WTC11 (cell line): ENCODE measurements around the gene OXGR1. TPM values are rescaled to one million over a fixed set of nuclear protein-coding genes. Genes with fewer than 3 reads are reported as not detected.

Source experiments
- ATAC-seq: fragments of 200-7000 bp; cut with Tn5 transposase; 2 replicates; pipeline ENCODE4 v1.10.0; 2021; ENCODE audit warnings: mild to moderate bottlenecking, moderate library complexity
- CTCF ChIA-PET: fragments of 300-600 bp; sonication (Branson Sonifier 250); formaldehyde crosslinking; loops from one replicate; lab custom pipeline; 2021; ENCODE audit warnings: antibody characterized with exemption; lab: Charles Lee
- POLR2A ChIA-PET: fragments of 350-600 bp; sonication (Branson Sonifier 250); formaldehyde crosslinking; loops from one replicate; lab custom pipeline; 2021; ENCODE audit warnings: antibody characterized with exemption; lab: Charles Lee
- DNase-seq: peaks from one replicate; pipeline ENCODE4 v3.0.0; 2021; ENCODE audit warnings: low spot score
- H3K27ac Mint-ChIP-seq: 2 replicates; pipeline ENCODE4 v1.8.0; 2021; ENCODE audit warnings: mixed read lengths
- H3K27me3 Mint-ChIP-seq: 2 replicates; pipeline ENCODE4 v1.8.0; 2021; ENCODE audit warnings: low read depth, mild to moderate bottlenecking, moderate library complexity, mixed read lengths
- H3K36me3 Mint-ChIP-seq: 2 replicates; pipeline ENCODE4 v1.8.0; 2021; ENCODE audit warnings: mixed read lengths
- H3K4me1 Mint-ChIP-seq: 2 replicates; pipeline ENCODE4 v1.8.0; 2022; ENCODE audit warnings: mixed read lengths
- H3K4me3 Mint-ChIP-seq: 2 replicates; pipeline ENCODE4 v1.8.0; 2021; ENCODE audit warnings: mild to moderate bottlenecking, moderate library complexity, mixed read lengths
- H3K9me3 Mint-ChIP-seq: 2 replicates; pipeline ENCODE4 v1.8.0; 2021; ENCODE audit warnings: mixed read lengths
- ATF6 ChIP-seq: sonication (generic); formaldehyde crosslinking; IDR thresholded peaks from 2 replicates; pipeline ENCODE4 v1.8.1; 2023; ENCODE audit warnings: mild to moderate bottlenecking, missing genetic modification reagents
- CREB1 ChIP-seq: sonication (generic); formaldehyde crosslinking; IDR thresholded peaks from 2 replicates; pipeline ENCODE4 v1.8.0; 2023; ENCODE audit warnings: mild to moderate bottlenecking, missing genetic modification reagents
- CREM ChIP-seq: sonication (generic); formaldehyde crosslinking; IDR thresholded peaks from 2 replicates; pipeline ENCODE4 v1.8.1; 2022; ENCODE audit warnings: mild to moderate bottlenecking, missing genetic modification reagents, moderate library complexity
- CTCF ChIP-seq: fragments of 200-600 bp; IDR thresholded peaks from 2 replicates; pipeline ENCODE4 v1.8.0; 2022; ENCODE audit warnings: antibody characterized with exemption
- E2F1 ChIP-seq: sonication (generic); formaldehyde crosslinking; IDR thresholded peaks from 2 replicates; pipeline ENCODE4 v1.8.0; 2022; ENCODE audit warnings: mild to moderate bottlenecking, missing genetic modification reagents
- ESRRA ChIP-seq: sonication (generic); formaldehyde crosslinking; IDR thresholded peaks from 2 replicates; pipeline ENCODE4 v1.8.1; 2022; ENCODE audit warnings: mild to moderate bottlenecking, missing genetic modification reagents, borderline replicate concordance
- FOXP1 ChIP-seq: sonication (generic); formaldehyde crosslinking; IDR thresholded peaks from 2 replicates; pipeline ENCODE4 v1.8.0; 2022; ENCODE audit warnings: missing genetic modification reagents, mild to moderate bottlenecking, moderate library complexity, borderline replicate concordance
- JUN ChIP-seq: sonication (generic); formaldehyde crosslinking; IDR thresholded peaks from 2 replicates; pipeline ENCODE4 v1.8.0; 2023; ENCODE audit warnings: mild to moderate bottlenecking, missing genetic modification reagents
- MXD4 ChIP-seq: fragments of 250-450 bp; sonication (Bioruptor Pico); IDR thresholded peaks from 2 replicates; pipeline ENCODE4 v1.8.0; 2021; ENCODE audit warnings: mild to moderate bottlenecking, moderate library complexity, borderline replicate concordance
- NFATC4 ChIP-seq: fragments of 250-450 bp; sonication (Bioruptor Pico); IDR thresholded peaks from 2 replicates; pipeline ENCODE4 v1.9.0; 2021; ENCODE audit warnings: mild to moderate bottlenecking
- PRRX2 ChIP-seq: fragments of 250-450 bp; sonication (Bioruptor Pico); IDR thresholded peaks from 2 replicates; pipeline ENCODE4 v1.8.0; 2021; ENCODE audit warnings: mild to moderate bottlenecking
- SMAD4 ChIP-seq: sonication (generic); formaldehyde crosslinking; IDR thresholded peaks from 2 replicates; pipeline ENCODE4 v1.8.0; 2022; ENCODE audit warnings: mild to moderate bottlenecking, missing genetic modification reagents
- TEAD1 ChIP-seq: sonication (generic); formaldehyde crosslinking; IDR thresholded peaks from 2 replicates; pipeline ENCODE4 v1.8.0; 2022; ENCODE audit warnings: mild to moderate bottlenecking, missing genetic modification reagents
- ZNF121 ChIP-seq: sonication (generic); formaldehyde crosslinking; IDR thresholded peaks from 2 replicates; pipeline ENCODE4 v1.8.0; 2023; ENCODE audit warnings: missing genetic modification reagents
- ZNF232 ChIP-seq: sonication (generic); formaldehyde crosslinking; IDR thresholded peaks from 2 replicates; pipeline ENCODE4 v1.8.0; 2022; ENCODE audit warnings: mild to moderate bottlenecking, missing genetic modification reagents
- ZNF396 ChIP-seq: fragments of 250-450 bp; sonication (Bioruptor Pico); IDR thresholded peaks from 2 replicates; pipeline ENCODE4 v1.8.0; 2021; ENCODE audit warnings: mild to moderate bottlenecking, moderate library complexity, borderline replicate concordance
- ZNF423 ChIP-seq: fragments of 250-450 bp; sonication (Bioruptor Pico); IDR thresholded peaks from 2 replicates; pipeline ENCODE4 v2.1.2; 2022; ENCODE audit warnings: mild to moderate bottlenecking, moderate library complexity
- ZNF512 ChIP-seq: sonication (generic); formaldehyde crosslinking; IDR thresholded peaks from 2 replicates; pipeline ENCODE4 v1.8.1; 2022; ENCODE audit warnings: missing genetic modification reagents, borderline replicate concordance
- total RNA-seq: library from RNA; stranded (reverse); gene quantifications from 3 replicates; pipeline ENCODE4 v1.2.3, GENCODE V29; 2021
- TF ChIP-seq, protein P1 (sequence below): sonication (generic); formaldehyde crosslinking; IDR thresholded peaks from 2 replicates; pipeline ENCODE4 v1.8.1; 2023; ENCODE audit warnings: mild to moderate bottlenecking, missing genetic modification reagents, borderline replicate concordance

The OXGR1 gene
- total RNA-seq, 1 experiment from 2014 or later = 0.39 TPM

- CTCF ChIA-PET = no interaction called here
- H3K27me3 Mint-ChIP-seq = peaks cover 100% of the 10 kb centered on the region
These were observed 2.6 kb upstream of the OXGR1 start for GRCh38 chr13:96996886-96997285.

More at GRCh38 chr13:96996886-96997285, 2.6 kb upstream of the OXGR1 start:
- TF ChIP-seq TEAD1 (no peak), MXD4 (CRISPR knock-in tag) (no peak), ZNF396 (CRISPR knock-in tag) (no peak), ATF6 (CRISPR knock-in tag) (no peak), ZNF423 (CRISPR knock-in tag) (no peak), JUN (CRISPR knock-in tag) (no peak), CREM (CRISPR knock-in tag) (no peak), ZNF121 (CRISPR knock-in tag) (no peak), ZNF512 (CRISPR knock-in tag) (no peak), PRRX2 (CRISPR knock-in tag) (no peak), FOXP1 (no peak), E2F1 (no peak), ESRRA (CRISPR knock-in tag) (no peak), SMAD4 (CRISPR knock-in tag) (no peak), NFATC4 (no peak), CTCF (no peak), ZNF232 (CRISPR knock-in tag) (no peak), CREB1 (CRISPR knock-in tag) (no peak)
- TF ChIP-seq, protein P1, sequence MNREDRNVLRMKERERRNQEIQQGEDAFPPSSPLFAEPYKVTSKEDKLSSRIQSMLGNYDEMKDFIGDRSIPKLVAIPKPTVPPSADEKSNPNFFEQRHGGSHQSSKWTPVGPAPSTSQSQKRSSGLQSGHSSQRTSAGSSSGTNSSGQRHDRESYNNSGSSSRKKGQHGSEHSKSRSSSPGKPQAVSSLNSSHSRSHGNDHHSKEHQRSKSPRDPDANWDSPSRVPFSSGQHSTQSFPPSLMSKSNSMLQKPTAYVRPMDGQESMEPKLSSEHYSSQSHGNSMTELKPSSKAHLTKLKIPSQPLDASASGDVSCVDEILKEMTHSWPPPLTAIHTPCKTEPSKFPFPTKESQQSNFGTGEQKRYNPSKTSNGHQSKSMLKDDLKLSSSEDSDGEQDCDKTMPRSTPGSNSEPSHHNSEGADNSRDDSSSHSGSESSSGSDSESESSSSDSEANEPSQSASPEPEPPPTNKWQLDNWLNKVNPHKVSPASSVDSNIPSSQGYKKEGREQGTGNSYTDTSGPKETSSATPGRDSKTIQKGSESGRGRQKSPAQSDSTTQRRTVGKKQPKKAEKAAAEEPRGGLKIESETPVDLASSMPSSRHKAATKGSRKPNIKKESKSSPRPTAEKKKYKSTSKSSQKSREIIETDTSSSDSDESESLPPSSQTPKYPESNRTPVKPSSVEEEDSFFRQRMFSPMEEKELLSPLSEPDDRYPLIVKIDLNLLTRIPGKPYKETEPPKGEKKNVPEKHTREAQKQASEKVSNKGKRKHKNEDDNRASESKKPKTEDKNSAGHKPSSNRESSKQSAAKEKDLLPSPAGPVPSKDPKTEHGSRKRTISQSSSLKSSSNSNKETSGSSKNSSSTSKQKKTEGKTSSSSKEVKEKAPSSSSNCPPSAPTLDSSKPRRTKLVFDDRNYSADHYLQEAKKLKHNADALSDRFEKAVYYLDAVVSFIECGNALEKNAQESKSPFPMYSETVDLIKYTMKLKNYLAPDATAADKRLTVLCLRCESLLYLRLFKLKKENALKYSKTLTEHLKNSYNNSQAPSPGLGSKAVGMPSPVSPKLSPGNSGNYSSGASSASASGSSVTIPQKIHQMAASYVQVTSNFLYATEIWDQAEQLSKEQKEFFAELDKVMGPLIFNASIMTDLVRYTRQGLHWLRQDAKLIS (CRISPR knock-in tag) = no peak
- no peak for DNase-seq
- no peak overlapping the region for H3K4me3 Mint-ChIP-seq
- H3K27ac Mint-ChIP-seq = no peak overlapping the region
- POLR2A ChIA-PET = no interaction called here
- no peaks in the 10 kb centered on the region for H3K36me3 Mint-ChIP-seq
- H3K4me1 Mint-ChIP-seq = peaks cover 26% of the 10 kb centered on the region
- no peak for ATAC-seq
- H3K9me3 Mint-ChIP-seq = peaks cover 1% of the 10 kb centered on the region; the same call in 1 of the 2 replicates
